ENCODE data around the gene RASSF3. TPM values are rescaled to one million over a fixed set of nuclear protein-coding genes. Genes with fewer than 3 reads are reported as not detected.

Gene RASSF3
- total RNA-seq, 1 experiment from 2014 or later: 13.4 TPM

GRCh38 chr12:64683816-64684543 is 73.7 kb downstream of the RASSF3 start:
- peaks cover 27% of the 10 kb centered on the region for H3K79me2 ChIP-seq (ENCODE audit: low read length)
- ATAC-seq (no peak), DNase-seq (no peak)
- no peak overlapping the region for H3K9ac ChIP-seq (ENCODE audit: low read length)
- no peaks in the 10 kb centered on the region for H3K9me2 ChIP-seq (replicated peaks; ENCODE audit: low read length)
- H3K4me3 ChIP-seq (ENCODE audit: low read length): no peak overlapping the region
- no peaks in the 10 kb centered on the region for H3K9me3 ChIP-seq (ENCODE audit: low read length)
- no peak overlapping the region for H3K4me2 ChIP-seq (ENCODE audit: low read length)
- POLR2A ChIA-PET (ENCODE audit: unreplicated experiment): no interaction called here
- H3K27ac ChIP-seq (ENCODE audit: low read length): no peak overlapping the region
- H3K36me3 ChIP-seq (ENCODE audit: low read depth, low read length): no peaks in the 10 kb centered on the region
- H3F3A ChIP-seq (ENCODE audit: low read length, unreplicated experiment): peaks cover 3% of the 10 kb centered on the region
- BruUV-seq (replicated peaks): no TSS peak
- CTCF ChIA-PET: no interaction called here
- H3K4me1 ChIP-seq (ENCODE audit: insufficient read depth, low read length): peaks cover 24% of the 10 kb centered on the region
- H4K20me1 ChIP-seq (ENCODE audit: low read length): no peaks in the 10 kb centered on the region
- TF ChIP-seq EZH2phosphoT487 (IDR thresholded peaks at IDR 0.05; ENCODE audit: borderline replicate concordance, low read length) (no peak), EZH2 (IDR thresholded peaks at IDR 0.05; ENCODE audit: low read length, unreplicated experiment) (no peak), CTCF (conservative IDR thresholded peaks at IDR 0.05; ENCODE audit: low read depth, low read length) (no peak)
- H2AFZ ChIP-seq (ENCODE audit: low read length): no peak overlapping the region
- no peaks in the 10 kb centered on the region for H3K27me3 ChIP-seq (ENCODE audit: low read length)
- intact Hi-C loops (cut with micrococcal nuclease): no loop called here

GRCh38 chr12:64685050-64685449 is 74.8 kb downstream of the RASSF3 start:
- CTCF ChIA-PET: no interaction called here
- no TSS peak for BruUV-seq (replicated peaks)

More at GRCh38 chr12:64685050-64685449, 74.8 kb downstream of the RASSF3 start:
- H3F3A ChIP-seq (ENCODE audit: low read length, unreplicated experiment): no peaks in the 10 kb centered on the region
- no peaks in the 10 kb centered on the region for H3K9me2 ChIP-seq (replicated peaks; ENCODE audit: low read length)
- DNase-seq (no peak), ATAC-seq (no peak)
- no peaks in the 10 kb centered on the region for H3K9me3 ChIP-seq (ENCODE audit: low read length)
- intact Hi-C loops (cut with micrococcal nuclease): no loop called here
- no peaks in the 10 kb centered on the region for H3K27me3 ChIP-seq (ENCODE audit: low read length)
- H4K20me1 ChIP-seq (ENCODE audit: low read length): no peaks in the 10 kb centered on the region
- H3K4me1 ChIP-seq (ENCODE audit: insufficient read depth, low read length): peaks cover 15% of the 10 kb centered on the region
- H2AFZ ChIP-seq (ENCODE audit: low read length): no peak overlapping the region
- no peak overlapping the region for H3K4me2 ChIP-seq (ENCODE audit: low read length)
- no peak overlapping the region for H3K4me3 ChIP-seq (ENCODE audit: low read length)
- H3K27ac ChIP-seq (ENCODE audit: low read length): no peak overlapping the region
- H3K79me2 ChIP-seq (ENCODE audit: low read length): peaks cover 27% of the 10 kb centered on the region
- TF ChIP-seq CTCF (conservative IDR thresholded peaks at IDR 0.05; ENCODE audit: low read depth, low read length) (no peak), EZH2phosphoT487 (IDR thresholded peaks at IDR 0.05; ENCODE audit: borderline replicate concordance, low read length) (no peak), EZH2 (IDR thresholded peaks at IDR 0.05; ENCODE audit: low read length, unreplicated experiment) (no peak)
- no peaks in the 10 kb centered on the region for H3K36me3 ChIP-seq (ENCODE audit: low read depth, low read length)
- POLR2A ChIA-PET (ENCODE audit: unreplicated experiment): no interaction called here
- no peak overlapping the region for H3K9ac ChIP-seq (ENCODE audit: low read length)
